K562 (cell line): ENCODE results near the gene CC2D1A. TPM values are rescaled to one million over a fixed set of nuclear protein-coding genes. Genes with fewer than 3 reads are reported as not detected.

ENCODE experiments used
- ATAC-seq: fragments of 200-7000 bp; cut with Tn5 transposase; 3 replicates; pipeline ENCODE4 v1.9.1; 2020; ENCODE audit warnings: moderate library complexity
- BruUV-seq: library from RNA; stranded (reverse); fragments of 400-500 nt; replicated peaks from 2 replicates; lab custom pipeline; 2021; lab: Mats Ljungman, UMichigan
- CTCF ChIA-PET: fragments of 300-600 bp; formaldehyde crosslinking; extraction: SDS; loops from one replicate; lab custom pipeline; 2021; ENCODE audit warnings: low intra/inter-chr PET ratio; lab: Yijun Ruan, JAX
- POLR2A ChIA-PET: fragments of 300-600, 350-650 bp; sonication (Branson Sonifier 250); formaldehyde crosslinking; extraction: SDS; loops from one replicate; lab custom pipeline; 2021; ENCODE audit warnings: antibody characterized with exemption, inconsistent platforms; lab: Yijun Ruan, JAX
- DNase-seq, 4 experiments: peaks; one replicate each; pipeline versions ENCODE4 v3.0.0 to v3.0.0-alpha.2; 2011 to 2018; ENCODE audit warnings: low spot score in 3 of 4, mixed read lengths in 3 of 4; ENCODE audit errors: extremely low read depth in 1 of 4
- FAIRE-seq: peaks from 2 replicates; lab custom pipeline; 2011; peaks lifted over from hg19 to GRCh38; lab: Jason Lieb, UNC
- H2AFZ ChIP-seq: 2 replicates; pipeline ENCODE4 v1.6.0; 2011; ENCODE audit warnings: low read depth, low read length, control low read depth, inconsistent platforms
- H3K27ac ChIP-seq: fragments of 200-600 bp; 3 replicates; pipeline ENCODE4 v1.8.0; 2011; ENCODE audit warnings: low read depth, mild to moderate bottlenecking, control low read depth, inconsistent platforms, low read length, moderate library complexity, mixed read lengths; ENCODE audit errors: extremely low read depth
- H3K27me3 ChIP-seq, 2 experiments: fragments of 300-600 bp in 1 of 2; 2 replicates in 1 of 2; 3 replicates in 1 of 2; pipeline versions ENCODE4 v1.6.0 to v1.8.0; 2011; ENCODE audit warnings: inconsistent platforms in 2 of 2, low read length in 2 of 2, mild to moderate bottlenecking in 1 of 2, mixed read lengths in 1 of 2, moderate library complexity in 1 of 2; ENCODE audit not compliant: control insufficient read depth in 2 of 2, insufficient read depth in 2 of 2
- H3K36me3 ChIP-seq: fragments of 300-600 bp; 3 replicates; pipeline ENCODE4 v1.8.0; 2011; ENCODE audit warnings: mild to moderate bottlenecking, low read length, inconsistent platforms; ENCODE audit not compliant: control insufficient read depth, insufficient read depth
- H3K4me1 ChIP-seq, 2 experiments: fragments of 200-600 bp in 1 of 2; replicated peaks in 1 of 2; 2 replicates in 1 of 2; 3 replicates in 1 of 2; pipeline versions ENCODE4 v1.5.1 to v1.8.0; 2011; ENCODE audit warnings: inconsistent platforms in 2 of 2, low read length in 2 of 2, mild to moderate bottlenecking in 1 of 2, mixed read lengths in 1 of 2, moderate library complexity in 1 of 2; ENCODE audit not compliant: control insufficient read depth in 2 of 2, insufficient read depth in 2 of 2
- H3K4me2 ChIP-seq: 2 replicates; pipeline ENCODE4 v1.6.1; 2011; ENCODE audit warnings: low read length, control low read depth, inconsistent platforms, mixed read lengths; ENCODE audit not compliant: insufficient read depth
- H3K4me3 ChIP-seq: fragments of 200-600 bp; sonication (generic), shearing (Covaris generic); 2 replicates; pipeline ENCODE4 v1.5.1; 2016; ENCODE audit warnings: control low read depth, inconsistent platforms
- H3K79me2 ChIP-seq: fragments of 200-600 bp; 3 replicates; pipeline ENCODE4 v1.8.0; 2011; ENCODE audit warnings: low read length, inconsistent platforms; ENCODE audit not compliant: control insufficient read depth, insufficient read depth
- H3K9ac ChIP-seq, 2 experiments: 2 replicates each; pipeline versions ENCODE4 v1.6.0 to v1.6.1; 2011; ENCODE audit warnings: low read depth in 2 of 2, low read length in 2 of 2, control low read depth in 1 of 2, inconsistent platforms in 1 of 2, mild to moderate bottlenecking in 1 of 2, mixed read lengths in 1 of 2; ENCODE audit not compliant: insufficient read depth in 1 of 2
- H3K9me1 ChIP-seq: one replicate; pipeline ENCODE4 v1.6.0; 2011; ENCODE audit warnings: inconsistent platforms, mild to moderate bottlenecking, low read length, moderate library complexity; ENCODE audit not compliant: control insufficient read depth, insufficient read depth
- H3K9me3 ChIP-seq: replicated peaks from 2 replicates; pipeline ENCODE4 v1.5.1; 2011; ENCODE audit warnings: low read depth, low read length, inconsistent platforms; ENCODE audit not compliant: control insufficient read depth, insufficient read depth
- H4K20me1 ChIP-seq: replicated peaks from 2 replicates; pipeline ENCODE4 v1.6.1; 2011; ENCODE audit warnings: low read length, inconsistent platforms, mixed read lengths; ENCODE audit not compliant: control insufficient read depth, insufficient read depth
- POLR3G ChIP-seq: IDR thresholded peaks from 2 replicates; pipeline ENCODE4 v1.6.1; 2011; ENCODE audit not compliant: insufficient read length, insufficient replicate concordance; ENCODE audit errors: extremely low read depth
- SMAD2 ChIP-seq: fragments of 150-350 bp; IDR thresholded peaks from 2 replicates; pipeline ENCODE4 v1.6.1; 2014; ENCODE audit warnings: low read depth, mild to moderate bottlenecking, low read length
- SP1 ChIP-seq: sonication (generic); formaldehyde crosslinking; IDR thresholded peaks from 2 replicates; pipeline ENCODE4 v1.8.1; 2022; ENCODE audit warnings: mild to moderate bottlenecking, missing genetic modification reagents
- ZBTB7A ChIP-seq: IDR thresholded peaks from 2 replicates; pipeline ENCODE4 v1.6.1; 2011; ENCODE audit warnings: low read depth, mild to moderate bottlenecking, low read length, moderate library complexity, borderline replicate concordance; ENCODE audit not compliant: control insufficient read depth
- ZFX ChIP-seq: sonication (generic); formaldehyde crosslinking; IDR thresholded peaks from 2 replicates; pipeline ENCODE4 v1.8.0; 2022; ENCODE audit warnings: mild to moderate bottlenecking, missing genetic modification reagents, moderate library complexity
- WGBS: fragments of 100-300 bp; shearing (Covaris generic); methylation state at CpG from one replicate; pipeline ENCODE4 v1.1.6; 2016; ENCODE audit warnings: low coverage, mixed read lengths; ENCODE audit not compliant: insufficient coverage; ENCODE audit errors: missing lambda C conversion rate; 5-methylcytosine and 5-hydroxymethylcytosine counted together
- in situ Hi-C: fragments of 300-500 bp; cut with MboI; formaldehyde crosslinking; loops from 4 replicates; pipeline ENCODE4 v1.15.0; 2018; ENCODE audit warnings: inconsistent platforms, mixed read lengths
- intact Hi-C: fragments of 100-400 bp; cut with micrococcal nuclease; formaldehyde crosslinking; loops from 2 replicates; pipeline ENCODE4 v1.14.2; 2022
- polyA plus RNA-seq, 8 experiments: library from polyadenylated mRNA; depleted of rRNA in 4 of 8; stranded (reverse) in 5 of 8; unstranded in 3 of 8; fragments of >200 nt; fragmentation: Nextera tagmentation in 2 of 8; fragmentation: Illumina TruSeq in 1 of 8; extraction: Ambion mirVana in 2 of 8; extraction: Trizol in 1 of 8; gene quantifications; 2 replicates each; pipeline versions ENCODE4 v1.2.1 to v1.2.3, GENCODE V29; 2011 to 2014; ENCODE audit warnings: inconsistent platforms in 1 of 8, missing spikeins in 1 of 8
- total RNA-seq, 7 experiments: library from RNA; depleted of rRNA in 6 of 7; stranded (reverse); fragments of >200 nt in 6 of 7; fragmentation: Illumina TruSeq in 2 of 7; extraction: Trizol in 2 of 7; gene quantifications; 2 replicates each; pipeline versions ENCODE4 v1.2.1 to v1.2.3, GENCODE V29; 2011 to 2021; ENCODE audit warnings: low replicate concordance in 1 of 7
- TF ChIP-seq, protein P1 (sequence below): fragments of 450-650 bp; IDR thresholded peaks from 2 replicates; pipeline ENCODE4 v1.6.1; 2014; ENCODE audit warnings: low read depth, mild to moderate bottlenecking, moderate library complexity, borderline replicate concordance

CC2D1A gene
- total and polyA plus RNA-seq, 9 of the 15 experiments (the other 6 are each of a cell fraction or from before 2014, with no cell fraction given): 0.32 to 31.0 (median 12.9) TPM

DNA sequence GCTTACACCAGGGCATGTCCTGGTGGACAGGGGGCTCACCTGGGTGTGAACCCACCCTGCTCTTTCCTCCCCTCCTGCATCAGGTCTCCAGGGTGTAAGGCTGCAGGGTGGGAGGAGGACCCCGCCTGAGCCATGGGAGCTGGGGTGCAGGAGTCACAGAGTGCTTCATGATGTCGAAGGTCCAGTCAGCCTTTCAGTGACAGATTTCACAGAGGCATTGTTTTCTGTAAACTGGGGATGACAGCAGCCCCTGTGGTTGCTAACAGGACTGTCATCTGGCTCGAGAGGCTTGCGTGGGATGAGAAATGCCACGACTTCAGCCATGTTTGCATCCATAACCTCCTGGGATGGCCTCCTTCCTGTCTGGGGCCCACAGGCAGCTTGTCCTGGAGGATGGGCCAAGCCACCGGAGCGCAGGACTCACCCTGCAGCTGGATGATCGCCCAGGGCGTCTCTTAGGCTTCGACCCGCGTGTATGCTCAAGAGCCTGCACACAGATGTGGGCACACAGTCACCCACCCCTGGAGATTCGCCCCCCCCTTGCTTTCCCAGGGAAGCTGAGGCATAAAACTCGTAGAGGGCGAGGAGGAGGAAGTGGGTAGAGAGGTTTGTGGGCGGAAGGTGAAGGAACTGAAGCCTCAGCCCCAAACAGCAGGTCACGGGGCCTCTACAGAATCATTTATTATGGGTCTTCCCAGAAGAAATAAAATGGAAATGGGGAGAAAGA lies 24.1 kb upstream of the CC2D1A start:
- H4K20me1 ChIP-seq: no peaks in the 10 kb centered on the region
- H3K9me3 ChIP-seq: no peaks in the 10 kb centered on the region
- intact Hi-C loops: loop anchor here (5.0 kb wide), 1 partner anchor 465 kb away; no protein-coding TSS in a partner anchor
- BruUV-seq: no TSS peak
- POLR2A ChIA-PET: interaction anchor here (0.6 to 2.1 kb wide), 3 partner anchors 20 to 150 kb away, joined by 3 to 5 read pairs (median 4); partner anchors contain the start of gene IL27RA
- H3K9ac ChIP-seq: peak overlapping the region in 1 of 2 experiments; percentile 86; a peak in 3 of 4 replicates
- no peak overlapping the region for H3K4me2 ChIP-seq
- H2AFZ ChIP-seq: peak overlapping the region; percentile 67; the same call in 1 of the 2 replicates
- 48% methylated on average over 13 of the region's 17 CpGs for WGBS
- TF ChIP-seq ZBTB7A: peak; percentile 53; the same call in 1 of the 2 replicates
- 0 out of 2 replicates have a peak, but pooled peaks have one; percentile 36 for TF ChIP-seq SP1 (CRISPR knock-in tag)
- TF ChIP-seq ZFX (CRISPR knock-in tag): peak; percentile 13; the same call in 1 of the 2 replicates
- no peak for TF ChIP-seq SMAD2
- TF ChIP-seq POLR3G: no peak
- TF ChIP-seq, protein P1, sequence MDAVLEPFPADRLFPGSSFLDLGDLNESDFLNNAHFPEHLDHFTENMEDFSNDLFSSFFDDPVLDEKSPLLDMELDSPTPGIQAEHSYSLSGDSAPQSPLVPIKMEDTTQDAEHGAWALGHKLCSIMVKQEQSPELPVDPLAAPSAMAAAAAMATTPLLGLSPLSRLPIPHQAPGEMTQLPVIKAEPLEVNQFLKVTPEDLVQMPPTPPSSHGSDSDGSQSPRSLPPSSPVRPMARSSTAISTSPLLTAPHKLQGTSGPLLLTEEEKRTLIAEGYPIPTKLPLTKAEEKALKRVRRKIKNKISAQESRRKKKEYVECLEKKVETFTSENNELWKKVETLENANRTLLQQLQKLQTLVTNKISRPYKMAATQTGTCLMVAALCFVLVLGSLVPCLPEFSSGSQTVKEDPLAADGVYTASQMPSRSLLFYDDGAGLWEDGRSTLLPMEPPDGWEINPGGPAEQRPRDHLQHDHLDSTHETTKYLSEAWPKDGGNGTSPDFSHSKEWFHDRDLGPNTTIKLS: no peak
- TF ChIP-seq, all 486 proteins: peak for 3
- peak overlapping the region; percentile 43; the same call in 1 of the 3 replicates for H3K27ac ChIP-seq
- H3K9me1 ChIP-seq: no peaks in the 10 kb centered on the region
- no peak overlapping the region for H3K4me3 ChIP-seq
- H3K36me3 ChIP-seq: no peaks in the 10 kb centered on the region
- in situ Hi-C loops: loop anchor here (5.0 kb wide), 1 partner anchor 190 kb away; the partner anchor contains the start of gene MISP3
- H3K79me2 ChIP-seq: no peaks in the 10 kb centered on the region
- FAIRE-seq (peak; percentile 65), DNase-seq (no peak), ATAC-seq (no peak)
- CTCF ChIA-PET: no interaction called here
- H3K27me3 ChIP-seq: no peaks in the 10 kb centered on the region; a peak in 1 of 5 replicates
- peaks cover 17 to 63% of the 10 kb centered on the region in 2 experiments for H3K4me1 ChIP-seq
